Ishikawa (cell line): ENCODE measurements around the gene ARHGEF25.

Source experiments
- CEBPB ChIP-seq: IDR thresholded peaks from 2 replicates; pipeline ENCODE4 v1.6.1; 2012
- CREB1 ChIP-seq: IDR thresholded peaks from 2 replicates; pipeline ENCODE4 v1.6.1; 2012; ENCODE audit warnings: low read depth
- EGR1 ChIP-seq: IDR thresholded peaks from 2 replicates; pipeline ENCODE4 v1.6.1; 2012
- EP300 ChIP-seq: IDR thresholded peaks from 2 replicates; pipeline ENCODE4 v1.6.1; 2012; ENCODE audit warnings: borderline replicate concordance
- FOXM1 ChIP-seq: IDR thresholded peaks from 2 replicates; pipeline ENCODE4 v1.6.1; 2012; ENCODE audit warnings: low read depth, borderline replicate concordance
- NFIC ChIP-seq: IDR thresholded peaks from 2 replicates; pipeline ENCODE4 v1.6.1; 2012
- RAD21 ChIP-seq: IDR thresholded peaks from 2 replicates; pipeline ENCODE4 v1.6.1; 2012; ENCODE audit warnings: low read depth
- TAF1 ChIP-seq: IDR thresholded peaks from 2 replicates; pipeline ENCODE4 v1.6.1; 2012; ENCODE audit warnings: low read depth, mild to moderate bottlenecking
- TCF12 ChIP-seq: IDR thresholded peaks from 2 replicates; pipeline ENCODE4 v1.6.1; 2012; ENCODE audit warnings: low read depth
- TEAD4 ChIP-seq: IDR thresholded peaks from 2 replicates; pipeline ENCODE4 v1.6.1; 2012
- YY1 ChIP-seq: IDR thresholded peaks from 2 replicates; pipeline ENCODE4 v1.6.1; 2012; ENCODE audit warnings: low read depth
- ZBTB7A ChIP-seq: IDR thresholded peaks from 2 replicates; pipeline ENCODE4 v1.6.1; 2012; ENCODE audit warnings: low read depth
- TF ChIP-seq, protein P1 (sequence below): IDR thresholded peaks from 2 replicates; pipeline ENCODE4 v1.6.1; 2012
- TF ChIP-seq, protein P2 (sequence below): IDR thresholded peaks from 2 replicates; pipeline ENCODE4 v1.6.1; 2012; ENCODE audit warnings: low read depth, mild to moderate bottlenecking
- TF ChIP-seq, protein P3 (sequence below): IDR thresholded peaks from 2 replicates; pipeline ENCODE4 v1.6.1; 2012

Gene ARHGEF25

DNA sequence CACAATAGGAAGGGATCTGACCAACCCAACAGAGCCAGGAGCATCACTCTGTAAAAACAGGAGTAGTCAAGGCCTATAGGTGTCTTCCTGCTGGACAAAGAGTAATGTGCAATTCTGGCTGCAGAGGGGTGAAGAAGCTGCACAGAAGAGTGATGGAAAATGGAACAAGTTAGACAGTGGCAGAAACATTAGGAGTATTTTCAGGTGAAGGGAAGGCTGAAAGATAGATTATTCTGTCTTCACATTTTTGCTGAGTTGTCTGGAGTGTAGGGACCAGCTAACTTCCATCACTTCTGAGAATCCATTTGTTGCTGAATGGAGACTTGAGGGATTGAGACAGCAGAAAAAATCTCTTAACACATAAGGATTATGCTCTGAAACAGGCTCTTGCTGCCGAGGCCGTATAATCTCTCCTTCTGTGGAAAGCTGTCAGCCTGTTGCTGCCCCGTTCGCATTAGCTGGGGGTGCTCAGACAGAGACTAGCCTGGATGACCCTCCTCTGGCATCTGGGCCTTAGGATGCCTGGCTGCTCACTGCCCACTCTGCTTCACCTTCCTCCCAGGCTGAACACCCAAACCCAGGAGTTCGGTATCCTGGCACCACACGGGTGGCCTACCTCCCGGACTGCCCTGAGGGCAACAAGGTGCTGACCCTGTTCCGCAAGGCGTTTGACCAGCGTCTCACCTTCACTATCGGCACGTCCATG, 3.1 kb upstream of the ARHGEF25 start:
- TF ChIP-seq FOXM1 = no peak
- TF ChIP-seq, protein P1, sequence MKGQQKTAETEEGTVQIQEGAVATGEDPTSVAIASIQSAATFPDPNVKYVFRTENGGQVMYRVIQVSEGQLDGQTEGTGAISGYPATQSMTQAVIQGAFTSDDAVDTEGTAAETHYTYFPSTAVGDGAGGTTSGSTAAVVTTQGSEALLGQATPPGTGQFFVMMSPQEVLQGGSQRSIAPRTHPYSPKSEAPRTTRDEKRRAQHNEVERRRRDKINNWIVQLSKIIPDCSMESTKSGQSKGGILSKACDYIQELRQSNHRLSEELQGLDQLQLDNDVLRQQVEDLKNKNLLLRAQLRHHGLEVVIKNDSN = no peak
- TF ChIP-seq, protein P2, sequence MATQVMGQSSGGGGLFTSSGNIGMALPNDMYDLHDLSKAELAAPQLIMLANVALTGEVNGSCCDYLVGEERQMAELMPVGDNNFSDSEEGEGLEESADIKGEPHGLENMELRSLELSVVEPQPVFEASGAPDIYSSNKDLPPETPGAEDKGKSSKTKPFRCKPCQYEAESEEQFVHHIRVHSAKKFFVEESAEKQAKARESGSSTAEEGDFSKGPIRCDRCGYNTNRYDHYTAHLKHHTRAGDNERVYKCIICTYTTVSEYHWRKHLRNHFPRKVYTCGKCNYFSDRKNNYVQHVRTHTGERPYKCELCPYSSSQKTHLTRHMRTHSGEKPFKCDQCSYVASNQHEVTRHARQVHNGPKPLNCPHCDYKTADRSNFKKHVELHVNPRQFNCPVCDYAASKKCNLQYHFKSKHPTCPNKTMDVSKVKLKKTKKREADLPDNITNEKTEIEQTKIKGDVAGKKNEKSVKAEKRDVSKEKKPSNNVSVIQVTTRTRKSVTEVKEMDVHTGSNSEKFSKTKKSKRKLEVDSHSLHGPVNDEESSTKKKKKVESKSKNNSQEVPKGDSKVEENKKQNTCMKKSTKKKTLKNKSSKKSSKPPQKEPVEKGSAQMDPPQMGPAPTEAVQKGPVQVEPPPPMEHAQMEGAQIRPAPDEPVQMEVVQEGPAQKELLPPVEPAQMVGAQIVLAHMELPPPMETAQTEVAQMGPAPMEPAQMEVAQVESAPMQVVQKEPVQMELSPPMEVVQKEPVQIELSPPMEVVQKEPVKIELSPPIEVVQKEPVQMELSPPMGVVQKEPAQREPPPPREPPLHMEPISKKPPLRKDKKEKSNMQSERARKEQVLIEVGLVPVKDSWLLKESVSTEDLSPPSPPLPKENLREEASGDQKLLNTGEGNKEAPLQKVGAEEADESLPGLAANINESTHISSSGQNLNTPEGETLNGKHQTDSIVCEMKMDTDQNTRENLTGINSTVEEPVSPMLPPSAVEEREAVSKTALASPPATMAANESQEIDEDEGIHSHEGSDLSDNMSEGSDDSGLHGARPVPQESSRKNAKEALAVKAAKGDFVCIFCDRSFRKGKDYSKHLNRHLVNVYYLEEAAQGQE = no peak
- TF ChIP-seq NFIC = no peak
- TF ChIP-seq TCF12 = no peak
- TF ChIP-seq EP300 = no peak
- TF ChIP-seq, protein P3, sequence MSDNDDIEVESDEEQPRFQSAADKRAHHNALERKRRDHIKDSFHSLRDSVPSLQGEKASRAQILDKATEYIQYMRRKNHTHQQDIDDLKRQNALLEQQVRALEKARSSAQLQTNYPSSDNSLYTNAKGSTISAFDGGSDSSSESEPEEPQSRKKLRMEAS = no peak
- no peak for TF ChIP-seq CEBPB
- TF ChIP-seq TAF1 = no peak
- no peak for TF ChIP-seq CREB1

DNA sequence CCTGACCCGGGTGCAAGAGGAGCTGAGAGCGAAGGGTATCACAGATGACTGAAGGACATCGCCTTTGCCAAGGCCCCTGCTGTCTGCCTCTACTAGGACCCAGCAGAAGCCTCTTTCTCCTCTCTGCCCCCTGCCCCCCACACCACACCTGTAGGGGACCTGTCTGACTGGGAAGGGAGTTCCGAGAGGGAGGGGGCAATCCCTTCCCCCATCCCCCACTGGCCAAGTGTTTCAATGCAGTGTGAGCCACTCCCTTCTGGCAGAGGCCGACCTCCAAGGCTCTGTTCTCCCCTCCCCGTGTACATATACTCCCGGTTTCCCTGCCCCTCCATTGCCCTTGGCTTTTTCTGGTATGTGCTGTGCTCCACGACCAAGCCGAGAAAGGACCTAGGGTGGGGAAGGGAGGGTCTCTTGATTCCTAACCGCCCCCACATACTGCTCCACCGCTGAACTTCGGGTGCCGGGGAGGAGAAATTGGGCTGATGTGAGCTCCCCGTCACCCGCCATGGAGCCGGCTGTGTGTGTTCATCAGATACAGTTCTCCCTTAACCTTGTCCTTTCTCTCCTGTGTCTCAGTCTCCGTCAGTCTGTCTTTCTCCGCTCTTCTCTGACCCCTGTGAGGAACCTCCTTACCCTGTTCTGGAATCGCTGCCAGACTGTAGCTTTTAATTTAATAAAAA, 2.0 kb upstream of the ARHGEF25 start:
- TF ChIP-seq EGR1 = no peak
- TF ChIP-seq FOXM1 = no peak
- no peak for TF ChIP-seq YY1
- TF ChIP-seq CREB1 = no peak
- no peak for TF ChIP-seq TEAD4
- TF ChIP-seq, protein P1 = no peak
- TF ChIP-seq, protein P3 = no peak
- no peak for TF ChIP-seq CEBPB
- no peak for TF ChIP-seq RAD21
- no peak for TF ChIP-seq TCF12
- no peak for TF ChIP-seq NFIC
- no peak for TF ChIP-seq TAF1

DNA sequence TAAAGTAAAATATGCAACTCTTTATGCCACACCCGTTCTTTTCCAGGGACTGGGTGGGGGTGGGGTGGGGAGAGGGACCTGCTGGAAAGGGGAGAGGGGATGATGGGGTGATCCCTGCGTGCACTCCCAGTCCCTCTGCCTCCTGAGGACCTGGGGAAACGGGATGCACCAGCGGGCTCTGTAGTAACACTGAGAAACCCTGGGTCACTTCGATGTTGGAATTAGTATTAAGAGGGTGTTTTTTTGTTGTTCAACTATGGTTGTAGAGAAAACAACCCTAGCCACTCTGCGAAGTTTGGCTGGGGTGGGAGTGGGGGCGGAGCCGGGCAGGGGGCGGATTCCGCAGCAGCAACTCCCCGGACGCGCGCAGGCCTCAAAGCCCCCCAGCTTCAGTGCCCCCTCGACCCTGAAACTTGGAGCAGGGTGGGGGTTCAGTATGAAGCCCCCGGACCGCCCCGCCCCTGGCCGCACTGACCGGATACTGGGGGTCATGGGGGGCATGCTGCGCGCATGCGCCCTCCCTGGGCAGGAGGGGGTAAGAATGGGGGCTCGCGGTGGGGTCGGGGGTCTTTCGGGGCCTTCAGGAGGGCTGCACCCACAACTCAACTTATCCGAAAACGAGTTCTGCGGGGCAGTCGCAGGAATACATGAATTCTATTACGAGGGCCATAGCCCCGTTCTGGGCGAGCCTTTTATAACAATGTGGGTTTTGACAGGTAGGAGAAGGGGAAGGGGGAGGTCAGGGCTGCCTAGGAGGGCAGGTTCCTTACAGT, 1.3 kb upstream of the ARHGEF25 start:
- no peak for TF ChIP-seq YY1
- TF ChIP-seq NFIC = no peak

DNA sequence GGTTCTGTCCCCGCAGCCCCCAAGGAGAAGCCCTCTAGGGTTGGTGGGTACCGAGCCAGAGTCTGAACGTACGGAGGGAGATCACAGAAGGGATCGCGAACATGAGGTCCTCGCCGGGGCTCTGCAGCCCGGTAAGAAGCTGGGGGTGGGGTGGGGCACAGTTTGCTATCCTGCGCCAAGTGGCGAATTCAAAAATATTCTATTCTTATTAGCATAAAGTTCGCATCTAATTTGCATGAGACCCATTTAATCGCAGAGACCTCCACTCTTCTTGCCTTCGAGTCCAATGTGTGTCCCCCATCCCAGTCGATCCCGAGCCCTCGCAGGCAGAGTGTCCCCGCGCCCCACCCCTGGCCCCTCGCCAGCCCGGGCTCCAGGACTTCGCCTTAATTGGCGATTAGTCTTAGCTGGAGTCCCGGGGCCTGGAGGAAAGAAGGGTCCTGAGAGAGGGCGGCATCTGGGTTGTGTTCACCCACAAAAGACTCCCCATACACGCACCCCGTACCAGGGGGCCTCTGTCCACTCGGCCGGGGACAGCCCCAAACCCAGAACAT, 604 bp upstream of the ARHGEF25 start:
- TF ChIP-seq, protein P2 = no peak
- TF ChIP-seq TCF12 (no peak), TEAD4 (no peak), RAD21 (no peak), ZBTB7A (no peak), EP300 (no peak), NFIC (no peak), FOXM1 (no peak), TAF1 (no peak; the same call in 1 of the 2 replicates), YY1 (no peak), CEBPB (no peak), EGR1 (no peak), CREB1 (no peak)
- TF ChIP-seq, protein P3 = no peak
- TF ChIP-seq, protein P1 = no peak
